Measurements from ENCODE around the gene CSKMT.
"Not testable (repeated sequence)": the region's sequence is repeated elsewhere in the genome, so short reads cannot be mapped to it uniquely, and the experiment has no call there.

CSKMT gene

GRCh38 chr11:62665075-62665598, at the start of gene CSKMT, which contains the start of gene C11orf98:
TSS of gene CSKMT (plus strand) at chr11:62665312. CDS start at chr11:62665880, 568 bp downstream.
TSS of gene C11orf98 (minus strand) at chr11:62665210. CDS start at chr11:62665169, 41 bp downstream.
- peak; percentile 95 for DNase-seq

- DNase-seq = no peak
Observed at GRCh38 chr11:62615521-62615920, 49.6 kb upstream of the CSKMT start.

DNA sequence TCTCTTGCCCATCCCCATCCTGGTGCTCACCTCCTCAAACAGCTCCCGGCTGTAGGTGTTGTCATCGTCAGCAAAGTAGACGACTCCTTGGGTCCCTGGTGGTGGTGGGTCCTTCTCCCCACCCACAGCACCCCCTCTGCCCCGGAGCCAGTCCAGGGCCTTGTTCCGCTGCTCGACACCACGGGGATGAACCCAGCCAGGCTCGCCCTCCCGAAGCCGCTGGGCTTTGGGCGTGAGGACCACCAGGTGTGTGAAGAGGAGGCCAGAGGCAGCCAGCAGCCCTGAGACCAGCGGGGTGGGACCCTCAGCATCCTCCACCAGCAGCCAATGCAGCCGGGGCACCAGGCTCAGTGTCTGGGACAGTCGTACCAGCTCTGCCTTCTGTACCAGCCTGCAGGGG, 48.2 kb upstream of the CSKMT start:
- not testable (repeated sequence) for DNase-seq

- DNase-seq = no peak
Observed at GRCh38 chr11:62621027-62621566, 44.0 kb upstream of the CSKMT start.

DNA sequence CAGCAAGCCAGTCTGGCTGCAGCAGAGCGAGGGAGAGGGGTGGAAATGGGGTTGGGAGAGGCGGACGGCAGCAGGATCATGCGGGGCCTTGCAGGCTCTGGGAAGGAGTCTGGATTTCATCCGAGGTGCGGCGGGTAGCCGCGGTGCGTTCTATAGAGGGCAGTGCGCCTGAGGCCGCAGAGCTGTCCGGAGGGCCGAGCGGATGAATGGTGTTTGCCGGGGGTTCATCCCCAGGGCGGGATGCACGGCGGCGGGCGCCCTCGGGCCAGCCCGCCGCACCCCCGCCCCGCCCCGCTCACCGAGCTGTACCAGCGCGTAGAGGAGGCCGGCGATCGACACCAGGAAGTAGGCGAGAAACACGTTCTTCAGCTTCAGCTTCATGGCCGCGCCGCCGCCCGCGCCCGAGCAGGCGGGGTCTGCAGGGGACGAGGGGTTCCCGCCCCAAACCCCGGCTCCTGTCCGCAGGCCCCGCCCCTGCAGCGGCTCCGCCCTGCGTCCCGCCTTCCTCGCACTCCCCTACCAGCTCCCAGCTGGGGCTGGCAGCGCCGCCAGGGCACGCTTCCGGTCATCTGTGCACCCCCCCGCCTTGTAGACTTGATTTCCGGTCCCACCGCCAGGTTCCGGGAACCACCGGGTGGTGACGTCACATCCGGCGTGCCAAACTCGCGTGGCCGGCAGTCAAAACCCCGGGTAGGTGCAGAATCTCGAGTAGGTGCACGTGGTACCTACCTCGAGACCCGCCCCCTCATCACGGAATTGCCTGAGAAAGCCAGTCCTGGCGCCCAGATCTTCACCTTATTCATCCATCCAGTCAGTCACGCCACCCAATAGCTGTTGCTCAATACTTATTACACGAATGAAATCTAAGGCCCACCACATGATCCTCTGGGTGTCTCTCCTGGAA, 43.3 kb upstream of the CSKMT start, which contains the start of gene B3GAT3:
TSS of gene B3GAT3 (minus strand) at position 420 of the 904 bp plus-strand sequence. CDS start at position 381, 39 bp downstream.
- peak; percentile 99 for DNase-seq

DNA sequence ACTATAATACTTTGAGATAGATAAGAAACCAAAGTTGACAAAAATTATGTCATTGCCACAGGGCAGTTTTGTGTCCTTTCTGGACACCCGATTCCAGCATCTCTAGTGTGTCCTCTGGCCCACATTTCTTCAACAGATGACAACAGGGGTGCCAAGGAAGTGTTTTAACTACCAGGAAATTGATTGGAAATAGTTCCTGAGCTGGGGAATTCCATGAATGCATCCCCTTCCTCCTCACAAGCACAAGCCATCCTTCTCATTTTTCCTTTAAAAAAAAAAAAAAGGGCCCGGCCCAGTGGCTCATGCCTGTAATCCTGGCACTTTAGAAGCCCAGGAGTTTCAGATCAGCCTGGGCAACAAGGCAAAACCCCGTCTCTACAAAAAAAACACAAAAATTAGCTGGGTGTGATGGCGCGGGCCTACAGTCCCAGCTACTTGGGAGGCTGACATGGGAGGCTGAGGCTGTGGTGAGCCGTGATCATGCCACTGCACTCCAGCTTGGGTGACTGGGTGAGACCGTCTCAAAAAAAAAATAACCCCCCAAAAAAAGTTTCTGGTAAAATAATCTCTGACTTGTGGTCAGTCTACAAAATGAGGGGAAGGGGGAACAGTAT, 42.5 kb upstream of the CSKMT start:
- no peak for DNase-seq

GRCh38 chr11:62627713-62628112, 37.4 kb upstream of the CSKMT start:
- no peak for DNase-seq

DNA sequence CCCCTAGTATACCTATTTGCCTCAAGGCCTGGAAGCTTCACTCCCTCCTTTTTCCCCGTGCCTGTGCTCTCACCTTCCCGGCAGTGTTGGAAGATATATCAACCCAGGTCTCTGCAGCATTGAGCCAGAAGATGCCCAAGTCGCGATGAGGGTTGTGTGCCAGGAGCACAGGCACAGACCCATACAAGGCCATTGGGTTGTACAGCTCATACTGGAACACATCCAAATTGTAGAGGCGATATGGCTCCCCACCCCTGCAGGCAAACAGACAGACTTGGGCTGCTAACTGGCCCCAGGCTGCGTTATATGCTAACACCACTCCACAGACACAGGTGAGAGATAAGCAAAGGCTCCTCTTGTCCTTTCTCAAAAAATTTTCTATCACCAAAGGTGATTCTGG, 32.6 kb upstream of the CSKMT start:
- no peak for DNase-seq

DNA sequence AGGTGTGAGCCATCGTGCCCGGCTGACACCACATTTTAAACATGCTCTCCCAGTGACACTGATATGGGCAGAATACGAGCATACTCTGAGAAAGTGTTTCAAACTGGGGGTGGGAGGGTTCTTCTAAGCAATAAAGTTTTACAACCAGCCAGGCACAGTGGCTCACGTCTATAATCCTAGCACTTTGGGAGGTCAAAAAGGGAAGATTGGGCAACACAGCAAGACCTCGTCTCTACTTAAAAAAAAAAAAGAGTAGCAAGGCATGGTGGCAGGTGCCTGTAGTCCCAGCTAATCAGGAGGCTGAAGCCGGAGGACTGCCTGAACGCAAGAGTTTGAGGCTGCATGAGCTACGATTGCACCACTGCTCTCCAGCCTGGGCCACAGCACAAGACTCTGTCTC, 20.9 kb upstream of the CSKMT start:
- DNase-seq = no peak

DNA sequence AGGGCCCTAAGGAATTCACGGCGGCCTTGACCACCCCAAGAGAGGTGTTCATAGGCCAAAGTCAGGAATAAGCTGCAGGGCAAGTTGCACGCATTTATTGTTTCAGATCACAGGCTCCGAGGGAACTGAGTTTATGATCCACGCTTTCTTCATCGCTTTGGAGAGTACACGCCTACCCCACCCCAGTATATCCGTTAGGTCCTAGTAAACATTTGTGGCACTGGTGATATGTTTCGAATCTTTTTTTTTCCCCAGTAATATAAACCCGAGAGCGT, 19.5 kb upstream of the CSKMT start:
- no peak for DNase-seq

GRCh38 chr11:62645946-62646824, 18.9 kb upstream of the CSKMT start, which contains the start of gene GANAB:
TSS of gene GANAB (minus strand) at chr11:62646613. CDS start at chr11:62646599, 14 bp downstream.
- DNase-seq = peak; percentile 99

DNA sequence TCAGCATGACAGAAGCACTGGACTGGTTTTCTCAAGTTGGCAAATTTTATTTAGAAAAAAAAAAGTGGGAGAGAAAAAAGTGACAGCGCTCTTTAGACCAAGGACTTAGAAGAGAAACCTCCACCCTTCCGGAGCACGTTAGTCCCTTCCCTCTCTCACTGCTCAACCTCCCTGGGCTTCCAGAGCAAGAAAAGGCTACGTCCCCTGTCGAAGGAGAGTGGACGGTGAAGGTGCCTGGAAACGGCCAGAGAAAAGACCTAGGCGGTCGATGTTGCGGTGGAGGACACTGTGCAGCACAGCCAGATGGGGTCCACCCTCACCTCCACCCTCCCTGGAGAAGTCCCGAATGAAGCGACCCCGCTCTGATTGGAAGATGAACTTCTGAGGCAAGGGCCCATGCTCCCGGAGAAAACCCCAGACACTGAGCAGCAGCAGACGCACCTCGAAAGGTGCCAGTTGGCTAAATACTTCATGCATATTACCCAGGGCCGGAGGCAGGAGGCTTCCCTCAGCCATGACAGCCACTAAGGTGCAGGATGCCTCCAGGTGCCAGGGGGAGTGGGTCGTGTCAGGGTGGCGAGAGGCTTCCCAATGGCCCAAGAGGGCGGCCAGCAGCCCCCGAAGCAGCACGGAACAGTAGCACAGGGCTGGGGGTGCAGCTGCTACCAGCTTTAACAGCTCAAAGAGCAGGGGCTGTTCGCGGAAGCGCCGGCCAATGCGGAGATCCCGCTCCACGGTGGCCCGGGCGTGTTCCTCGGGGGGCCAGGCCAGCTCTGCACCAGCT, 18.1 kb upstream of the CSKMT start:
- no peak for DNase-seq

DNA sequence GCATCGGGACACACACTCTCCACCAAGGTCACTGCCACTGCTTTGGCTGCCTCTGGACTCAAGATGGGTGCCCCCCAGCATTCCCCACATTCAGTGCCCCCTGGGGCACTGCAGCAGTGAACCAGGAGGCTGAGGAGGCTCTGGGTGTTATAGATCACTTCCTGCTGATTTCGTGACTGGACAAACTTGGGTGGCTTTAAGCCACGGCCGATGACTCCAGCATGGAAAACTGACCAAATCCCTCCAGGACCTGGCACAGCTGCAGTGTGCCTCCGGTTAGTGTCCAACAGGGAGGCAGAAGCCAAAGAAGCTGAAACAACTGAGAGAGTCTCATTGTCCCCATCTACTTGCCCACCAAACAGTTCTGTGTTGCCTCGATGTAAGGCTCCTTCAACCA, 17.5 kb upstream of the CSKMT start:
- no peak for DNase-seq

DNA sequence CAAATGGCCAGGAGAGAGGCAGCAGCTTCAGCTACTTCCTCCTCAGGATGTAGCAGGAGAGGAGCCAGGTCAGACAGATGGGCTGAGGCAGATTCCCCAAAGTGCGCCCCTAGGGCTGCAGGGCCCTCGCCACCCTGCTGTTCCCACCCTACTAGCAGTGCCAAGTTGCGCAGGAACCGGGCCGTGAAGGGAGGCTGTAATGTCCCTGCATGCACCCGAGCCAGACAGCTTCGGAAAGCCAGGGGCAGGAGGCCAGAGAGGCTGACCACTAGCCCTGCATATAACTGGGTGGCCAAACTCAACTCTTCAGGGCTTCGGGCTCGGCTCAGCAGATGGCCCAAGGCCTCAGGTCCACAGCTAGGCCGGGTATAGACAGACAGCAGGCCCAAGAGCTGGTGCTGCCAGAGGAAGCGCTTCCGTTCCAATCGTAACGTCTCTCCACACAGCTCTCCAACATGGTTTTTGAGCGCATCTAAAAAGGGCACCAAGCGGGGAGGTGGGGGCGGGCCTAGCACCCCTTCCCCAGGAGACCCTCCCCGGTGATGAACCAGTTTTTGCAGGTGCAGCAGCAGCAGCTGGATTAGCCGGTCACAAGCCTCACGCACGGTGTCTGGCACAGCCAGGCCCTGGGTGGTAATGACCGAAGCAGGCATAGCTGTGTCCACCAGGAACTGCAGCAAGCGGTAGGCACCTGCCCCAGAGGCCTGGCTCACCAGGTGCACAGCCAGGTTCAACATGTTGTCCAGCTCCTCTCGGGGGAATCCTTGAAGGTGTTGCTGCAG, 16.7 kb upstream of the CSKMT start:
- DNase-seq = no peak

GRCh38 chr11:62648967-62649364, 16.1 kb upstream of the CSKMT start:
- DNase-seq = no peak

- no peak for DNase-seq
Observed at GRCh38 chr11:62649486-62649885, 15.6 kb upstream of the CSKMT start.

- not testable (repeated sequence) for DNase-seq
Observed at GRCh38 chr11:62650283-62650682, 14.8 kb upstream of the CSKMT start.

DNA sequence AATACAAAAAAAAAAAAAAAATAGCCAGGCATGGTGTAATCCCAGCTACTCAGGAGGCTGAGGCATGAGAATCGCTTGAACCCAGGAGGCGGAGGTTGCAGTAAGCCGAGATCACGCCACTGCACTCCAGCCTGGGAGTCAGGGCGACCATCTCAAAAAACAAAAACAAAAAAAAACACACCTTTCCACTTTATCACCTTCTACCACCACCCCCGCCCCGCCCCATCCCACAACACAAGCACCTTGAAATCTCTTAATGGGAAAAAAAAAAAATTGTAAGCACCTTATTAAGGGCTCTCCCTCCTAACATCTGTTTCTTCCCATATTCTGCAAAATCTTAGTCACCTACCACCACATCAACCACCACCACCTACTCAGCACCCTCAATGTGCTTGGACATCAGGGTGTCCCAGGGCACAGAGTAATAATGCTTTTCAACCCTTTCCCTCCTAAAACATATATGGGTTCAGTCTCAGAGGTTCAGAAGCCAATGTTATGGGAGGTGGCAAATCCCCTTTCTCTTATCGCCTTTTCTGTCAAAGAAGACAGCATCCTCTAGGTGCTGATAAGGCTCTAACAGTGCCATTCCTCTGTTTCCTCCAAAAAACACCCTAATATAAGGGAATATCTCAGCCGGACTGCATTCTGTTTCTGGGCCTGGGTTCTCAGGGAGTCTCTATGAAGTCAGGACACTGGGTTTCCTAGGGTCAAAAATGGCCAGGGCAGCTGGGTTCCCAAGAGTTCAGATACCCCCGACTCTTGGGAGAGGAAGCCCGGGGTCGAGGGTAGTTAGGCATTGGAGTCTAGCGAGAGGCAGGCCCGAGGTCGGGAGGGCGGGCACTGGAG, 12.7 kb upstream of the CSKMT start:
- DNase-seq = no peak

GRCh38 chr11:62654297-62654696, 10.8 kb upstream of the CSKMT start:
- DNase-seq = no peak

Data from NCI-H345 (cell line).